Astrocyte (in vitro differentiated cells and primary cell): ENCODE results near the gene COL4A6. TPM values are rescaled to one million over a fixed set of nuclear protein-coding genes. Genes with fewer than 3 reads are reported as not detected.

ENCODE experiments used
- DNase-seq: peaks from one replicate; pipeline ENCODE4 v3.0.0-alpha.2; 2010; ENCODE audit warnings: low read depth
- FAIRE-seq: peaks from 2 replicates; lab custom pipeline; 2011; peaks lifted over from hg19 to GRCh38; lab: Jason Lieb, UNC
- H2AFZ ChIP-seq: 2 replicates; pipeline ENCODE4 v1.6.0; 2012; ENCODE audit warnings: low read depth, low read length, inconsistent platforms
- H3K27ac ChIP-seq: 2 replicates; pipeline ENCODE4 v1.5.1; 2011; ENCODE audit warnings: low read depth, low read length, inconsistent platforms
- H3K27me3 ChIP-seq: 2 replicates; pipeline ENCODE4 v1.6.0; 2011; ENCODE audit warnings: low read length, inconsistent platforms; ENCODE audit not compliant: insufficient read depth
- H3K36me3 ChIP-seq: 2 replicates; pipeline ENCODE4 v1.5.1; 2011; ENCODE audit warnings: low read length, inconsistent platforms; ENCODE audit not compliant: insufficient read depth
- H3K4me1 ChIP-seq: 2 replicates; pipeline ENCODE4 v1.5.1; 2011; ENCODE audit warnings: low read length, inconsistent platforms; ENCODE audit not compliant: insufficient read depth
- H3K4me2 ChIP-seq: 2 replicates; pipeline ENCODE4 v1.6.0; 2012; ENCODE audit warnings: low read length, inconsistent platforms
- H3K4me3 ChIP-seq: 2 replicates; pipeline ENCODE4 v1.5.1; 2011; ENCODE audit warnings: low read depth, mild to moderate bottlenecking, low read length, inconsistent platforms; ENCODE audit not compliant: insufficient read depth
- H3K79me2 ChIP-seq: 2 replicates; pipeline ENCODE4 v1.6.0; 2012; ENCODE audit warnings: mild to moderate bottlenecking, low read length, inconsistent platforms; ENCODE audit not compliant: insufficient read depth
- H3K9ac ChIP-seq: 2 replicates; pipeline ENCODE4 v1.6.0; 2012; ENCODE audit warnings: mild to moderate bottlenecking, low read length, inconsistent platforms
- H3K9me3 ChIP-seq: 2 replicates; pipeline ENCODE4 v1.5.1; 2012; ENCODE audit warnings: low read depth, mild to moderate bottlenecking, low read length, inconsistent platforms; ENCODE audit not compliant: insufficient read depth
- H4K20me1 ChIP-seq: 2 replicates; pipeline ENCODE4 v1.6.0; 2012; ENCODE audit warnings: low read length, inconsistent platforms; ENCODE audit not compliant: insufficient read depth
- H3K27ac Mint-ChIP-seq: one replicate; pipeline ENCODE4 v1.8.0; 2021; ENCODE audit warnings: mild to moderate bottlenecking, mixed read lengths; ENCODE audit not compliant: unreplicated experiment
- H3K27me3 Mint-ChIP-seq: one replicate; pipeline ENCODE4 v1.8.0; 2021; ENCODE audit warnings: low read depth, mixed read lengths; ENCODE audit not compliant: unreplicated experiment
- H3K36me3 Mint-ChIP-seq: one replicate; pipeline ENCODE4 v1.8.0; 2021; ENCODE audit warnings: low read depth, mixed read lengths; ENCODE audit not compliant: unreplicated experiment
- H3K4me1 Mint-ChIP-seq: one replicate; pipeline ENCODE4 v1.8.0; 2021; ENCODE audit warnings: low read depth, mixed read lengths; ENCODE audit not compliant: unreplicated experiment
- H3K4me3 Mint-ChIP-seq: one replicate; pipeline ENCODE4 v1.8.0; 2021; ENCODE audit warnings: mild to moderate bottlenecking, moderate library complexity, mixed read lengths; ENCODE audit not compliant: unreplicated experiment
- H3K9me3 Mint-ChIP-seq: one replicate; pipeline ENCODE4 v1.8.0; 2021; ENCODE audit warnings: mild to moderate bottlenecking, mixed read lengths; ENCODE audit not compliant: unreplicated experiment
- EZH2 ChIP-seq: IDR thresholded peaks from 2 replicates; pipeline ENCODE4 v1.6.1; 2012; ENCODE audit warnings: mild to moderate bottlenecking, low read length, inconsistent platforms; ENCODE audit not compliant: insufficient read depth
- total RNA-seq: library from RNA; stranded (reverse); gene quantifications from 2 replicates; pipeline ENCODE4 v1.2.1, GENCODE V29; 2021
- TF ChIP-seq, protein P1 (sequence below): IDR thresholded peaks from 2 replicates; pipeline ENCODE4 v1.5.1; 2011; ENCODE audit warnings: low read depth, mild to moderate bottlenecking, inconsistent platforms, low read length, moderate library complexity; ENCODE audit not compliant: insufficient read depth

Gene COL4A6
- total RNA-seq, 1 donor from 2014 or later = 8.1 TPM

DNA sequence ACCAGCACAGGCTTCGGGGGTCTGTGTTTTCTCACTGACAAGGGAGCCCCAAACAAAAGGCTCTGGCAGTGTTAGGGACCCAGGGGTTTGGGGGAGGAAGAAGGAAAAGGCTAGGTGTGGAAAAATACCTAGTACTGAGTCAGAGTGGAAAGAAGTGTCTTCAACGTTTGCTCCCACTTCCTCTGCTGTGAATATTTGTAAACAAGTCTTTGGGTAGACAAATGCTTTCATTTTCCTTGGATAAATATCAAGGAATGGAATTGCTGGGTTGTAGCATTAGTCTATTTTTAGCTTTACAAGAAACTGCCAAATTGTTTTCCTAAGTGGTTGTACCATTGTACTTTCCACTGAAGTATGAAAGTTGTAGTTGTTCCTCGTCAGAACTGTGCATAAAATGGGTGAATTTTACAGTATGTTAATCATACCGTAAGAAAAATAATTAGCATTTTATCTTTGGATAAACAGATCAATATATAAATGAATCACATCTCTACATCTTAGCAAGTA is 18.8 kb upstream of the COL4A6 start:
- Histone ChIP-seq H3K9ac (no peak overlapping the region), H3K27ac (no peak overlapping the region), H3K79me2 (peaks cover 24% of the 10 kb centered on the region), H3K36me3 (no peaks in the 10 kb centered on the region), H3K4me1 (no peaks in the 10 kb centered on the region), H3K9me3 (no peaks in the 10 kb centered on the region), H3K4me3 (no peak overlapping the region), H2AFZ (no peak overlapping the region), H4K20me1 (no peaks in the 10 kb centered on the region), H3K4me2 (no peak overlapping the region), H3K27me3 (no peaks in the 10 kb centered on the region)
- Mint-ChIP-seq H3K27ac (no peak overlapping the region), H3K4me3 (no peak overlapping the region), H3K27me3 (no peaks in the 10 kb centered on the region), H3K36me3 (no peaks in the 10 kb centered on the region), H3K4me1 (no peaks in the 10 kb centered on the region), H3K9me3 (peaks cover 2% of the 10 kb centered on the region)
- TF ChIP-seq, protein P1, sequence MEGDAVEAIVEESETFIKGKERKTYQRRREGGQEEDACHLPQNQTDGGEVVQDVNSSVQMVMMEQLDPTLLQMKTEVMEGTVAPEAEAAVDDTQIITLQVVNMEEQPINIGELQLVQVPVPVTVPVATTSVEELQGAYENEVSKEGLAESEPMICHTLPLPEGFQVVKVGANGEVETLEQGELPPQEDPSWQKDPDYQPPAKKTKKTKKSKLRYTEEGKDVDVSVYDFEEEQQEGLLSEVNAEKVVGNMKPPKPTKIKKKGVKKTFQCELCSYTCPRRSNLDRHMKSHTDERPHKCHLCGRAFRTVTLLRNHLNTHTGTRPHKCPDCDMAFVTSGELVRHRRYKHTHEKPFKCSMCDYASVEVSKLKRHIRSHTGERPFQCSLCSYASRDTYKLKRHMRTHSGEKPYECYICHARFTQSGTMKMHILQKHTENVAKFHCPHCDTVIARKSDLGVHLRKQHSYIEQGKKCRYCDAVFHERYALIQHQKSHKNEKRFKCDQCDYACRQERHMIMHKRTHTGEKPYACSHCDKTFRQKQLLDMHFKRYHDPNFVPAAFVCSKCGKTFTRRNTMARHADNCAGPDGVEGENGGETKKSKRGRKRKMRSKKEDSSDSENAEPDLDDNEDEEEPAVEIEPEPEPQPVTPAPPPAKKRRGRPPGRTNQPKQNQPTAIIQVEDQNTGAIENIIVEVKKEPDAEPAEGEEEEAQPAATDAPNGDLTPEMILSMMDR = no peak
- no peak for TF ChIP-seq EZH2
- DNase-seq = no peak
- peak; percentile 29 for FAIRE-seq

DNA sequence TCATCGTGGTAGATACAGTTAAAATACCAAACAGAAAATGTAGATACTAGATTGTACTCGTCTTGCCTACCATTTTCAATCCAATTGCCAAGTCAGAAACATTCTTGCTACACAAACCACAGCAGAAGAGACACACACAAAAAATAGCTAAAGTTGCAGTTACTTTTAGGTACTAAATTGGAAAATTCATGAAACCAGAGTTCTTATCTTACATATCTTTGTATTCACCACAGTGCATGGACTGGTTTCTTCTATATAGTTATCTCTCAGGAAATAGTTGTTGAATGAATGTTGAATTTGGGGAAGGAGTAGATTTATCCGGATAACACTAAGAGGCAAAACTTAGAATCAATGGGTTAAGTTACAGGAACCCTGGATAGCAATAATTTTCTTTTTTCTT is 15.6 kb upstream of the COL4A6 start:
- H4K20me1 ChIP-seq = no peaks in the 10 kb centered on the region
- Mint-ChIP-seq H3K9me3 (peaks cover 2% of the 10 kb centered on the region), H3K4me3 (no peak overlapping the region), H3K4me1 (no peaks in the 10 kb centered on the region), H3K27ac (no peak overlapping the region), H3K27me3 (no peaks in the 10 kb centered on the region), H3K36me3 (no peaks in the 10 kb centered on the region)
- DNase-seq = peak; percentile 61
- H3K79me2 ChIP-seq = peaks cover 32% of the 10 kb centered on the region
- H3K9me3 ChIP-seq = no peaks in the 10 kb centered on the region
- no peak overlapping the region for H3K9ac ChIP-seq
- TF ChIP-seq, protein P1 = no peak
- TF ChIP-seq EZH2 = no peak
- no peaks in the 10 kb centered on the region for H3K27me3 ChIP-seq
- H3K4me1 ChIP-seq = no peaks in the 10 kb centered on the region
- H3K27ac ChIP-seq = no peak overlapping the region
- H3K4me3 ChIP-seq = no peak overlapping the region
- no peaks in the 10 kb centered on the region for H3K36me3 ChIP-seq
- no peak overlapping the region for H2AFZ ChIP-seq
- no peak overlapping the region for H3K4me2 ChIP-seq
- peak; percentile 90 for FAIRE-seq

DNA sequence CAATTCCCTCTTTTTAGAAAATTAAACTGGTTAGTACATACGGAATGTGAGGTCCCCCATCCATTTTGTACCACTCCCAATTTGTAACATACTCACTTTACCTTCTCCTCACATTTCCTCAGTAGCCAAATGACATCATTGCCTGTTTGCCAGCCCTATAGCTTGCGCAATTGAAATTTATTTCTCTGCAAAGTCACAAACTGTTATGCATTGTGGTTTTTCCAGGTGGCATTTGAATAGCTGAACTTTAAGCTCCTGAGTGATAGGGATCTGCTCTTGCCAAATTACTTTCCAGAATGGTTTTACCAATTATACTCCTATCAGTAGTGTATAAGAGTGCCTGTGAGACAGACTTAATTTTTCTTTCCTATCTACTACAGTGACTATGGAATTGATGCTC is 9.1 kb upstream of the COL4A6 start:
- H3K4me3 ChIP-seq = no peak overlapping the region
- no peaks in the 10 kb centered on the region for H3K9me3 ChIP-seq
- Mint-ChIP-seq H3K4me1 (peaks cover 12% of the 10 kb centered on the region), H3K4me3 (no peak overlapping the region), H3K27me3 (no peaks in the 10 kb centered on the region), H3K36me3 (no peaks in the 10 kb centered on the region), H3K27ac (no peak overlapping the region), H3K9me3 (no peaks in the 10 kb centered on the region)
- H3K79me2 ChIP-seq = peaks cover 47% of the 10 kb centered on the region
- H2AFZ ChIP-seq = no peak overlapping the region
- no peak overlapping the region for H3K9ac ChIP-seq
- no peak for TF ChIP-seq EZH2
- TF ChIP-seq, protein P1 = no peak
- DNase-seq (peak; percentile 39), FAIRE-seq (peak; percentile 73)
- H4K20me1 ChIP-seq = no peaks in the 10 kb centered on the region
- H3K4me1 ChIP-seq = no peaks in the 10 kb centered on the region
- H3K36me3 ChIP-seq = no peaks in the 10 kb centered on the region
- H3K4me2 ChIP-seq = no peak overlapping the region
- no peak overlapping the region for H3K27ac ChIP-seq
- H3K27me3 ChIP-seq = no peaks in the 10 kb centered on the region
